ENCODE measurements around the gene TRIM2. TPM values are rescaled to one million over a fixed set of nuclear protein-coding genes. Genes with fewer than 3 reads are reported as not detected.

Gene TRIM2
- polyA plus RNA-seq, 3 donors, result 0.50 to 0.96 (median 0.76) TPM

DNA sequence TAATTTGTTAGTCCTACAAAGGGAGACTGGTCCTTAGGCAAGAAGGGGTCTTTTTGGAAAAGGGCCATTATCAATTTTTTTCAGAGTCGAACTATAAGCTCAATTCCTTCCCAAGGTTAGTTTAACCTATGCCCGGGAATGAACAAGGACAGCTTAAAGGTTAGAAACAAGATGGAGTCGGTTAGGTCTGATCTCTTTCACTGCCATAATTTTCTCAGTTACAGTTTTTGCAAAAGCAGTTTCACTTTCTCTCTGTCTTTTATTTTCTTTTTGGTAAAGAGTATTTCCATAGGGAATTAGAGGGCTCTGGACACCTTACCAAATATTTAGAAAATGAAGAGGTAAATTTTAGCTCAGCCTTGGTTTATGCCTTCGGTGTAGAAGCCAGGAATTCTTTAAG is 64.1 kb downstream of the TRIM2 start:
- Histone ChIP-seq H2AFZ (ENCODE audit: insufficient read depth, low read depth, low read length, poor library complexity, severe bottlenecking) (no peak overlapping the region), H3K4me1 (ENCODE audit: control insufficient read depth in 1 of 2, insufficient read depth in 2 of 2, low read length in 2 of 2) (no peaks in the 10 kb centered on the region), H3K27ac (ENCODE audit: low read depth in 1 of 2, low read length in 2 of 2) (no peak overlapping the region), H4K20me1 (ENCODE audit: insufficient read depth, low read length) (no peaks in the 10 kb centered on the region), H3K79me2 (ENCODE audit: insufficient read depth, low read length) (no peaks in the 10 kb centered on the region), H3K4me2 (replicated peaks; ENCODE audit: extremely low read depth, low read length, poor library complexity, severe bottlenecking) (no peak overlapping the region), H3K27me3 (ENCODE audit: control insufficient read depth in 2 of 2, insufficient read depth in 2 of 2, low read length in 2 of 2) (no peaks in the 10 kb centered on the region), H3K9me3 (replicated peaks in 1 of 2; ENCODE audit: control insufficient read depth in 1 of 2, insufficient read depth in 1 of 2, low read length in 2 of 2) (no peaks in the 10 kb centered on the region), H3K9ac (ENCODE audit: insufficient read depth, low read length, poor library complexity, severe bottlenecking) (no peak overlapping the region), H3K4me3 (replicated peaks in 1 of 3; ENCODE audit: low read depth in 2 of 3, low read length in 3 of 3) (no peak overlapping the region), H3K36me3 (replicated peaks in 1 of 2; ENCODE audit: control insufficient read depth in 1 of 2, insufficient read depth in 2 of 2, low read length in 2 of 2) (no peaks in the 10 kb centered on the region)
- Mint-ChIP-seq H3K36me3 (no peaks in the 10 kb centered on the region), H3K9me3 (peaks cover 0 to 1% (median 0%) of the 10 kb centered on the region in 7 donors), H3K4me1 (peaks cover 3% of the 10 kb centered on the region), H3K27me3 (ENCODE audit: low read depth in 3 of 3) (peaks cover 0 to 4% (median 3%) of the 10 kb centered on the region in 3 donors), H3K27ac (no peak overlapping the region), H3K4me3 (no peak overlapping the region)
- TF ChIP-seq, protein P1, sequence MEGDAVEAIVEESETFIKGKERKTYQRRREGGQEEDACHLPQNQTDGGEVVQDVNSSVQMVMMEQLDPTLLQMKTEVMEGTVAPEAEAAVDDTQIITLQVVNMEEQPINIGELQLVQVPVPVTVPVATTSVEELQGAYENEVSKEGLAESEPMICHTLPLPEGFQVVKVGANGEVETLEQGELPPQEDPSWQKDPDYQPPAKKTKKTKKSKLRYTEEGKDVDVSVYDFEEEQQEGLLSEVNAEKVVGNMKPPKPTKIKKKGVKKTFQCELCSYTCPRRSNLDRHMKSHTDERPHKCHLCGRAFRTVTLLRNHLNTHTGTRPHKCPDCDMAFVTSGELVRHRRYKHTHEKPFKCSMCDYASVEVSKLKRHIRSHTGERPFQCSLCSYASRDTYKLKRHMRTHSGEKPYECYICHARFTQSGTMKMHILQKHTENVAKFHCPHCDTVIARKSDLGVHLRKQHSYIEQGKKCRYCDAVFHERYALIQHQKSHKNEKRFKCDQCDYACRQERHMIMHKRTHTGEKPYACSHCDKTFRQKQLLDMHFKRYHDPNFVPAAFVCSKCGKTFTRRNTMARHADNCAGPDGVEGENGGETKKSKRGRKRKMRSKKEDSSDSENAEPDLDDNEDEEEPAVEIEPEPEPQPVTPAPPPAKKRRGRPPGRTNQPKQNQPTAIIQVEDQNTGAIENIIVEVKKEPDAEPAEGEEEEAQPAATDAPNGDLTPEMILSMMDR (IDR thresholded peaks at IDR 0.05), result no peak
- intact Hi-C loops (cut with micrococcal nuclease), result no loop called here
- no peak for DNase-seq
- no CpG with 5 or more reads among the region's 4 CpGs for WGBS (ENCODE audit: insufficient coverage)

DNA sequence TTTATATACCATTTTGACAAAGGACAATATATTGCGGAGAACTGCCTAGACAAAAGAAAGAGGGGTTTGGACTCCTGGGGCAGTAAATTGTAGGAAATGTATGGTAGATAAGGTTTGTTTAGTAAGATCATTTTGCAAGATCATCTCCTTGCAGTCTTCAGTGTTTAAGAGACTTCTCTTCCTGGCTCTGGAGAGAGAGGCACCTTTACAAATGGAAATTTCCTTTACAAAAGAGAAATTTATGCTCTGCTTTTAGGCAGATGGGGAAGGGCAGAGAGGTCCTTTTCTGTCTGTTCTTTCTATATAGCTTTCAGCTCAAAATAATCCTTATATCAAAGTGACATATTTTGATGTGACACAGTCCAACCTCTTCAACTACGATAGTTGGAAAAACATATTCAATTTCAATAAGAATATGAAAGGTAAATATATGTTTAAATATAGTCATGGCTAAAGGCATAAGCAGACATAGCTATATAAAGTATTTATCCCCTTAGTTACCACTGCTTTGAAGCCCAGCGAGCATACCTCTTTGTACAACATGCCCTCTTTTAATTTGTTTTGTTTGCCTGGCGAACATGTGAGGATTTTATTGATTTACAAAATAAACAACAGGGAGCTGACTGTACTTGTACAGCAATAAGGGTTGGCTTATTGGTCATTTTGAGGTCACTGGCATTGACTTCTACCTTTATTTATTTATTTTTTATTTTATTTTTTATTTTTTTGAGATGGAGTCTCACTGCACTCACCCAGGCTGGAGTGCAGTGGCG is 65.2 kb downstream of the TRIM2 start:
- Histone ChIP-seq H3K9me3 (replicated peaks in 1 of 2; ENCODE audit: control insufficient read depth in 1 of 2, insufficient read depth in 1 of 2, low read length in 2 of 2) (no peaks in the 10 kb centered on the region), H3K79me2 (ENCODE audit: insufficient read depth, low read length) (no peaks in the 10 kb centered on the region), H4K20me1 (ENCODE audit: insufficient read depth, low read length) (no peaks in the 10 kb centered on the region), H3K9ac (ENCODE audit: insufficient read depth, low read length, poor library complexity, severe bottlenecking) (no peak overlapping the region), H3K27me3 (ENCODE audit: control insufficient read depth in 2 of 2, insufficient read depth in 2 of 2, low read length in 2 of 2) (no peaks in the 10 kb centered on the region), H3K27ac (ENCODE audit: low read depth in 1 of 2, low read length in 2 of 2) (no peak overlapping the region), H3K4me3 (replicated peaks in 1 of 3; ENCODE audit: low read depth in 2 of 3, low read length in 3 of 3) (no peak overlapping the region), H3K36me3 (replicated peaks in 1 of 2; ENCODE audit: control insufficient read depth in 1 of 2, insufficient read depth in 2 of 2, low read length in 2 of 2) (no peaks in the 10 kb centered on the region), H3K4me1 (ENCODE audit: control insufficient read depth in 1 of 2, insufficient read depth in 2 of 2, low read length in 2 of 2) (no peaks in the 10 kb centered on the region), H3K4me2 (replicated peaks; ENCODE audit: extremely low read depth, low read length, poor library complexity, severe bottlenecking) (no peak overlapping the region), H2AFZ (ENCODE audit: insufficient read depth, low read depth, low read length, poor library complexity, severe bottlenecking) (no peak overlapping the region)
- intact Hi-C loops (cut with micrococcal nuclease), result no loop called here
- H3K36me3 Mint-ChIP-seq, result no peaks in the 10 kb centered on the region
- peaks cover 0 to 4% (median 3%) of the 10 kb centered on the region in 3 donors for H3K27me3 Mint-ChIP-seq (ENCODE audit: low read depth in 3 of 3)
- WGBS (ENCODE audit: insufficient coverage), result 100% methylated on average over 1 of the region's 5 CpGs
- no peak for DNase-seq
- no peak overlapping the region for H3K4me3 Mint-ChIP-seq
- peaks cover 0 to 3% (median 0%) of the 10 kb centered on the region in 7 donors for H3K9me3 Mint-ChIP-seq
- H3K4me1 Mint-ChIP-seq, result peaks cover 3% of the 10 kb centered on the region
- no peak overlapping the region for H3K27ac Mint-ChIP-seq
- TF ChIP-seq, protein P1 (IDR thresholded peaks at IDR 0.05), result no peak

Measured in CD14-positive monocyte (primary cell).